ENCODE measurements around the gene FDX1.
"Not testable (repeated sequence)": the region's sequence is repeated elsewhere in the genome, so short reads cannot be mapped to it uniquely, and the experiment has no call there.

FDX1 gene, protein sequence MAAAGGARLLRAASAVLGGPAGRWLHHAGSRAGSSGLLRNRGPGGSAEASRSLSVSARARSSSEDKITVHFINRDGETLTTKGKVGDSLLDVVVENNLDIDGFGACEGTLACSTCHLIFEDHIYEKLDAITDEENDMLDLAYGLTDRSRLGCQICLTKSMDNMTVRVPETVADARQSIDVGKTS

DNA sequence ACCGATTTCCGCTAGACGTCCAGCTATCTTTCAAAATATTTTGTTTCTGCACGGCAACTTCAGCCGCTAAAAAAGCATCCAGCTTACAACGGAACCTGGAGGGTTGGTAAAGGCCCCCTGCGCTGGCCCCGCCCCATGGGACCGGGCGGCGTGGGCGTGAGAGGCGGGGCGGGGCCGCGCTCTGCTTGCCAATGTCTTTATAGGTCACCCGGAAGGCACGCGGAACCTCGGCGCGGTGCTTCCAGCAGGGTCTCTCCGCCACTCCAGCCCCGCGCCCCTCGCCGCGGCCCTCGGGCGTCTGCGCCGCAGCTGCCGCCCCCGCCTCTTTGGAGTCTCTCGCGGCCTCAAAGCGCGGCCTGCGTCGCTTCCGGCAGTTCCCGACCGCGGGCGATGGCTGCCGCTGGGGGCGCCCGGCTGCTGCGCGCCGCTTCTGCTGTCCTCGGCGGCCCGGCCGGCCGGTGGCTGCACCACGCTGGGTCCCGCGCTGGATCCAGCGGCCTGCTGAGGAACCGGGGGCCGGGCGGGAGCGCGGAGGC, at the start of gene FDX1:
Gene FDX1 (plus strand): TSS at position 218 of the 536 bp plus-strand sequence. CDS start 173 bp downstream, at position 391.
- TF ChIP-seq POLR2A (IDR thresholded peaks at IDR 0.05; ENCODE audit: low read depth, low read length) = peak; percentile 38; the same call in 1 of the 2 replicates
- peak; percentile 45 for DNase-seq (ENCODE audit: insufficient read length, low spot score)
- no peak for FAIRE-seq

DNA sequence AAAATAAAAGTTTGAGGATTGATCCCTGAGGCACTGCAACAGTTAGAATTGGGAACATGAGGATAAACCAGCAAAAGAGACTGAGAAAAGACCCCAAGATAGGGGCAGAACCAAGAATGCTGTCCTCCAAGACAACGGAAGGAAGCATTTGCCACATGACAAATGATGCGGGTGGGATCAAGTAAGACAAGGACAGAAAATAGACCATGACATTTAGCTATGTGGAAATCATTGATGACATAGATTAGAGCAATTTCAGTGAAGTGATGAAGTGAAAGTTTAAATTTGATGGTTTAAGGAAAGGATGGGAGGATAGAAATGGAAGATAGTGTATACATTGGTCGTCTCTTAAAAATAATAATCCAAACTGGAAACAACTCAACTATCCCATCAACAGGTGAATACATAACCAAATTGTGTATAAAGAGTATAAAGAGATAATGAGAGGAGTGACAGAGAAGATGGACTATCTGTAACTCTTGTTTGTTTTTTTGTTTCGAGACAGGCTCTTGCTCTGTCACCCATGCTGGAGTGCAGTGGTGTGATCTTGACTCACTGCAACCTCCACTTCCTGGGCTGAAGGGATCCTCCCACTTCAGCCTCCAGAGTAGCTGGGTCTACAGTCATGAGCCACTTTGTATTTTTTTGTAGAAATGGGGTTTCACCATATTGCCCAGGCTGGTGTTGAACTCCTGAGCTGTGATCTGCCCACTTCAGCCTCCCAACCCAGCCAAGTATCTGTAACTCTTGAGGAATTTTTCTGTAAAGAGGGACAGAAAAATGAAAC, 48.7 kb upstream of the FDX1 start:
- DNase-seq (ENCODE audit: insufficient read length, low spot score) (no peak), FAIRE-seq (no peak)
- TF ChIP-seq POLR2A (IDR thresholded peaks at IDR 0.05; ENCODE audit: low read depth, low read length) = no peak

DNA sequence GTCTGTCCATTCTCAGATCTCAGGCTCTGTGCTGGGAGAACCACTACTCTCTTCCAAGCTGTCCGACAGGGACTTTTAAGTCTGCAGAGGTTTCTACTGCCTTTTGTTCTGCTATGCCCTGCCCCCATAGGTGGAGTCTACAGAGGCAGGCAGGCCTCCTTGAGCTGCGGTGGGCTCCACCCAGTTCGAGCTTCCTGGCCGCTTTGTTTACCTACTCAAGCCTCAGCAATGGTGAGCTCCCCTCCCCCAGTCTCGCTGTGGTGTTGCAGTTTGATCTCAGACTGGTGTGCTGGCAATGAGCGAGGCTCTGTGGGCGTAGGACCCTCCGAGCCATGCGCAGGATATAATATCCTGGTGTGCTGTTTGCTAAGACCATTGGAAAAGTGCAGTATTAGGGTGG, 41.5 kb upstream of the FDX1 start:
- not testable (repeated sequence) for DNase-seq (ENCODE audit: insufficient read length, low spot score); FAIRE-seq

DNA sequence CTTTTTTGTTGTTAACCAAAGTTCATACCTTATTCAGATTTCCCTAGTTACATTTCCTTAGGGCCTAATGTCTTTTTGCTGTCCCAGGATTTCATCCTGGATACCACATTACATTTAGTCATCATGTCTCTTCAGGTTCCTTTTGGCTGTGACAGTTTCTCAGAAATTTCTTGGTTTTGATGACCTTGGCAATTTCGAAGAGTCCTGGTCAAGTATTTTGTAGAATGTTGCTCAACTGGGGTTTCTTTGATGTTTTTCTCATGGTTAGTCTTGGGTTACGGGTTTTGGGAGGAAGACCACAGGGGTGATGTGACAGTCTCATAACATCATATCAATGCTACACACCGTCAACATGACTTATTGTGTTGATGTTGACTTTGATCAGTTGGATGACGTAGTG, 39.8 kb upstream of the FDX1 start:
- TF ChIP-seq POLR2A (IDR thresholded peaks at IDR 0.05; ENCODE audit: low read depth, low read length) = no peak
- FAIRE-seq (no peak), DNase-seq (ENCODE audit: insufficient read length, low spot score) (no peak)

DNA sequence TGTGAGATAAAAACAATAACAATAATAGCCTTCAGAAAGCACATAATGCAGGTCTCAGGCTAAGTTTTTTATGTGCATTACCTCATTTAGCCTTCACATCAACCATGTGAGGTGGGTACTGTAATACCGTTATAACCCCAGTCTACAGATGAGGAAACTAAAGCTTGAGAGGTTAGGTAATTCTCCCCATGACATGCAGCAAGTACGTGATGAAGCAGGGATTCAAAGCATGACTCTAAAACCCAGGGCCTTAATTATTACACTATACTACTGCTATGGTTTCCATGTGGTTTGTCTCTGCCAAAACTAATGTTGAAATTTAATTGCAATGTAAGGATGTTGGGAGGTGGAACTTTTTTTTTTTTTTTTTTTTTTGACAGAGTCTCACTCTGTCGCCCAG, 37.7 kb upstream of the FDX1 start:
- DNase-seq (ENCODE audit: insufficient read length, low spot score) = no peak
- TF ChIP-seq POLR2A (IDR thresholded peaks at IDR 0.05; ENCODE audit: low read depth, low read length) = no peak
- no peak for FAIRE-seq

DNA sequence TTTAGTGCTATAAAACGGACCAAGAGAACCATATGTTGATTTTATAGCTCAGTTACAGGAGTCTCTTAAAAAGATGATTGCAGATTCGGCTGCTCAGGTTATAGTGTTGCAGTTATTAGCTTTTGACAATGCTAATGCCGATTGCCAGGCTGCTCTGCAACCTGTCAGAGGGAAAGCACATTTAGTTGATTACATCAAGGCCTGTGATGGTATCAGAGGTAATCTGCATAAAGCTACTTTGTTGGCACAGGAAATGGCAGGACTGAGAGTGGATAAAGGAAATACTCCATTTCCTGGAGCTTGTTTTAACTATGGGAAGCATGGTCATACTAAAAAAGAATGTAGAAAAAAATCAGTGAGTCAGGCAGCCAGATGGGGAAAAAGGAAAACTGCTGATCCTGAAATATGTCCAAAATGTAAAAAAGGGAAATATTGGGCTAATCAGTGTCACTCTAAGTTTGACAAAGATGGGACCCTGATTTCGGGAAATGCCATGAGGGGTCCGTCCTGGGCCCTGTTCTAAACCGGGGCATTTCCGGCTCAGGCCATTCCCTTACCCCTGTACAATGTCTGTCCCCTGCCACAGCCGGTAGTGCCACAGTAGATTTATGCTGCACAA, 32.0 kb upstream of the FDX1 start:
- FAIRE-seq; DNase-seq (ENCODE audit: insufficient read length, low spot score): not testable (repeated sequence)

DNA sequence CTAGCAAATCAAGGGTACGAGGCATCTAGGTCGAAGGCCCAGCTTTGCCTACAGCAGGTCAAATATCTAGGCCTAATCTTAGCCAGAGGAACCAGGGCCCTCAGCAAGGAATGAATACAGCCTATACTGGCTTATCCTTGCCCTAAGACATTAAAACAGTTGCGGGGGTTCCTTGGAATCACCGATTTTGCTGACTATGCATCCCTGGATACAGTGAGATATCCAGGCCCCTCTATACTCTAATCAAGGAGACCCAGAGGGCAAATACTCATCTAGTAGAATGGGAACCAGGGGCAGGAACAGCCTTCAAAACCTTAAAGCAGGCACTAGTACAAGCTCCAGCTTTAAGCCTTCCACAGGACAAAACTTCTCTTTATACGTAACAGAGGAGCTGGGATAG, 26.2 kb upstream of the FDX1 start:
- not testable (repeated sequence) for DNase-seq (ENCODE audit: insufficient read length, low spot score); FAIRE-seq

DNA sequence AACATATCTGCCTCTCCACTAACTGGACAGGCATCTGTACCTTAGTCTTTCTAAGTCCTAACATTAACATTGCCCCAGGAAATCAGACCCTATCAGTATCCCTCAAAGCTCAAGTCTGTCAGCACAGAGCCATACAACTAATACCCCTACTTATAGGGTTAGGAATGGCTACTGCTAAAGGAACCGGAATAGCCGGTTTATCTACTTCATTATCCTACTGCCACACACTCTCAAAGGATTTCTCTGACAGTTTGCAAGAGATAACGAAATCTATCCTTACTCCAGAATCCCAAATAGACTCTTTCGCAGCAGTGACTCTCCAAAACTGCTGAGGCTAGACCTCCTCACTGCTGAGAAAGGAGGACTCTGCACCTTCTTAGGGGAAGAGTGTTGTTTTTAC, 24.1 kb upstream of the FDX1 start:
- FAIRE-seq; DNase-seq (ENCODE audit: insufficient read length, low spot score): not testable (repeated sequence)

DNA sequence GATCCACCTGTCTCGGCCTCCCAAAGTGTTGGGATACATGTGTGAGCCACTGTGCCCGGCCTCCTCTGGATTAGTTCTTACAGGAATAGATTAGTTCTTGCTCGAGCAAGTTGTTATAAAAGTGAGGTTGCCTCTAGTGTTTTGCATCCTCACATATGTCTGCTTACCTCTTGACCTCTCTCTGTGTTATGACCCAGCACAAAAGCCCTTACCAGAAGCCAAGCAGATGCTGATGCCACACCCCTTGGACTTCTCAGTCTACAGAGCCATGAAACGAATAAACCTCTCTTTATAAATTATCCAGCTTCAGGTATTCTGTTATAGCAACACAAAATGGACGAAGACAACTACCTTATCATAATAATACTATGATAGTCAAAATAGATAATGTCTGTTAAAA, 22.4 kb upstream of the FDX1 start:
- TF ChIP-seq POLR2A (IDR thresholded peaks at IDR 0.05; ENCODE audit: low read depth, low read length) = no peak
- FAIRE-seq (no peak), DNase-seq (ENCODE audit: insufficient read length, low spot score) (no peak)

DNA sequence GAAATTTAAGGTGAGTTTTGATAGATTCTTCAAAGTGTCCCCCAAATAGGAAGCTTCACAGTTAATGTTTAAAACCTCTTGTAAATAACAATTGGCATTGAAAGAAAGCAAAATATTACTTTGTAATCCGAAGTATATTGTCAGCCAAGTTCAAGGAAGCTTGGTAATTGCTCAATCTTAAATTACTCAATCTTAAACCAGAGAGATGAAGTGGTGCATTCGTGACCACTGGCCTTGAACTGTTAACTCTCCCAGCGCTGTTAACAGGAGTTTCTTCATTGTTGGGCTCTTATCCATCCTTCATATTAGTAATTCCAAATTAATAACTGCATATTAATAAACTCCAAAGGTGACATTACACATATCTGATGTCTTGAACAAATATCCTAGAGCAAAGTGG, 20.6 kb upstream of the FDX1 start:
- FAIRE-seq = no peak
- DNase-seq (ENCODE audit: insufficient read length, low spot score) = no peak
- TF ChIP-seq POLR2A (IDR thresholded peaks at IDR 0.05; ENCODE audit: low read depth, low read length) = no peak

DNA sequence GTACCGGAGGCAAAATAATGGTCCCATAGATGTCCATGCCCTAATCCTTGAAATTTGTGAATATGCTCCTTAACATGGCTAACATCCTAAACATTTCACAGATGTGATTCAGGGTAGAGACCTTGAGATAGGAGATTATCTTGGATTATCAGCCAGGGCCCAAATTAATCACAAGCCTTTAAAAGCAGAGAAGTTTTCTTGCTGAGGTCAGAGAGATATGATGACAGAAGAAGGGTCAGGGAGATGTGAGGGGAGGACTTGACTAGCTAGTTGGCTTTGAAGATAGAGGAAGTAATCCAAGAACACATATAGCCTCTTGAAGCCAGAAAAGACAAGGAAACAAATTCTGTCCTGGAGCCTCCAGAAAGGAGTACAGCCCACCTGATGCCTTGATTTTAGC, 19.1 kb upstream of the FDX1 start:
- no peak for TF ChIP-seq POLR2A (IDR thresholded peaks at IDR 0.05; ENCODE audit: low read depth, low read length)
- DNase-seq (ENCODE audit: insufficient read length, low spot score) (no peak), FAIRE-seq (no peak)

DNA sequence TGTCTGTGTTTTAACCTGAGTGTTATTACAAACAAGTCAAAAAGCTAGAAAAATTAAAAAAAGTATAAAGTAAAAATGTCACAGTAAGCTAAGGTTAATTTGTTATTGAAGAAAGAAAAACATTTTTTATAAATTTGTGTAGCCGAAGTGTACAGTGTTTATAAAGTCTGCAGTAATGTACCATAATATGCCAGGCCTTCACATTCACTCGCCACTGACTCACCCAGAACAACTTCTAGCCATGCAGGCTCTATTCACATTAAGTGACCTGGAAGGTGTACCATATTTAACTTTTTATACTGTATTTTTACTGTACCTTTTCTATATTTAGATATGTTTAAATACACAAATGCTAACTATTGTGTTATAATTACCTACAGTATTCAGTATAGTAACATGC, 14.7 kb upstream of the FDX1 start:
- TF ChIP-seq POLR2A (IDR thresholded peaks at IDR 0.05; ENCODE audit: low read depth, low read length) = no peak
- FAIRE-seq (no peak), DNase-seq (ENCODE audit: insufficient read length, low spot score) (no peak)

DNA sequence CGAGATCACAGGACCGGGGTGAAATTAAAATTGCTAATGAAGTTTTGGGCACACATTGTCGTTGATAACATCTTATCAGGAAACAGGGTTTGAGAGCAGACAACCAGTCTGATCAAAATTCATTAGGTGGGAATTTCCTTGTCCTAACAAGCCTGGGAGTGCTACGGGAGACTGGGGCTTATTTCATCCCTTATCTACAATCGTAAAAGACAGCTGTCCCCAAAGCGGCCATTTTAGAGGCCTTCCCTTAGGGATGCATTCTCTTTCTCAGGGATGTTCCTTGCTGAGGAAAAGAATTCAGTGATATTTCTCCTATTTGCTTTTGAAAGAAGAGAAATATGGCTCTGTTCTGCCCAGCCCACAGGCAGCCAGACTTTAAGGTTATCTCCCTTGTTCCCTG, 8.1 kb upstream of the FDX1 start:
- FAIRE-seq; DNase-seq (ENCODE audit: insufficient read length, low spot score): not testable (repeated sequence)

DNA sequence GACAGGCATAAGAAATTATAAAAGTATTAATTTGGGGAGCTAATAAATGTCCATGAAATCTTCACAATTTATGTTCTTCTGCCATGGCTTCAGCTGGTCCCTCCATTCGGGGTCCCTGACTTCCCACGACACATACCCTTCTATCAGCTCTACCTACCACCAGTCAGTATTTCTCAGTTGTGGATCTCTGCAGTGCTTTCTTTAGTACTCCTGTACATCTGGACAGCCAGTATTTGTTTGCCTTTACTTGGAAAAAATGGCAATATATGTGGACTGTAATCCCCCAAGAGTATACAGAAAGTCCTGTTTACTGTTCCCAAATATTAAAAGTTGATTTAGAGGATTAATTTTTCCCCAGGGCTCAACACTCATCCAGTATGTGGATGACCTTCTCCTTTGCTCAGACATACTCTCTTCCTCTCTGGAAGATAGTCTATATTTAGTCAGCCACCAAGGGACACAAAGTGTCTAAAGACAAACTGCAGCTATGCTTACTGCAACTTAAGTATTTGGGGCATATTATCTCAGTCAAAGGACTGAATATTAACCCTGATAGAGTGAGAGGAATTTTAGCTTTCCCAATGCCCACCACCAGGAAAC, 7.3 kb upstream of the FDX1 start:
- no peak for TF ChIP-seq POLR2A (IDR thresholded peaks at IDR 0.05; ENCODE audit: low read depth, low read length)
- FAIRE-seq (no peak), DNase-seq (ENCODE audit: insufficient read length, low spot score) (no peak)
